ENCODE data around the gene HIF3A. TPM values are rescaled to one million over a fixed set of nuclear protein-coding genes. Genes with fewer than 3 reads are reported as not detected.

The HIF3A gene
- total RNA-seq, 2 experiments from 2014 or later = not detected

DNA sequence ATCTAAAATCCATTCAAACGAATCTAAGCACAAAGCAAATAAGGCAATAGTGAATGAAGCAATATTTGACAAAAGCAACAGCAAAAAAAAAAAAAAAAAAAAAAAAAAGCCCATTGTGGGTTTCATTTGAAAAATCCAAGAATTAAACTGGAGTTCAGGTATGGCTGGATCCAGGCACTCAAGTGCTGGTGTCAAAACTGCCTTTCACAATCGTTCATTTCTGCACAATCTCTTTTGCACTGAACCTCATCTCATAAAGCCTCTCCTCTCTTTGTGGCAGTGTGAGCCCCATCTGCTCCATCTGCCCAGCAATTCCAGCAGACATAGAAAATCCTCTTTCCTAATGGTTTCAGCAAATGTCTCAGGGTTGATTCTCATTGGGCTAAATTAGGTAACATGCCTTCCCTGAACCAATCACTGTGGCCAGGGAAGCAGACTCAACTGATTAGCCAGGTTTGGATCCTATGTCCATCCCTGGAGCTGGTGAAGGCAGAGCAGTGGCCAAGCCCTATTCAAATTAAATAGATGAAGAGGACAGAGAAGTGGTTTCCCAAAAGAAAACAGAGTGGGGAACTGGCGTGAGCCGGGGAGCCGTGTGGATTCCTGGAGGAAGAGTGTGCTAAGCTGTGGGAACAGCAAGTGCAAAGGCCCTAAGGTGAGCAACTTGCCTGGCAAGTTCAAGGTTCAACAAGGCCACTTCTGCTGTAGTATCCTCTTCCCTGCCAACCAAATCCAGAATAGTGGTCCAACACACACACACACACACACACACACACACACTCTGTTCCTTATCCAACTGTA, 1.2 kb upstream of the HIF3A start:
- ChIA-PET CTCF (interaction anchor here (0.7 to 0.8 kb wide), 4 partner anchors 60 to 280 kb away, joined by 3 to 4 read pairs (median 3); no protein-coding TSS in a partner anchor), POLR2A (interaction anchor here (0.5 to 0.6 kb wide), 2 partner anchors 30 to 338 kb away, joined by 4 to 7 read pairs; no protein-coding TSS in a partner anchor)
- DNase-seq (no peak), ATAC-seq (no peak)
- Mint-ChIP-seq H3K27ac (no peak overlapping the region), H3K36me3 (ENCODE audit: low read depth) (no peaks in the 10 kb centered on the region), H3K4me3 (no peak overlapping the region), H3K27me3 (peaks cover 20% of the 10 kb centered on the region), H3K9me3 (ENCODE audit: low read depth) (no peaks in the 10 kb centered on the region), H3K4me1 (no peaks in the 10 kb centered on the region)
- intact Hi-C loops (cut with DNase I, micrococcal nuclease) = no loop called here

DNA sequence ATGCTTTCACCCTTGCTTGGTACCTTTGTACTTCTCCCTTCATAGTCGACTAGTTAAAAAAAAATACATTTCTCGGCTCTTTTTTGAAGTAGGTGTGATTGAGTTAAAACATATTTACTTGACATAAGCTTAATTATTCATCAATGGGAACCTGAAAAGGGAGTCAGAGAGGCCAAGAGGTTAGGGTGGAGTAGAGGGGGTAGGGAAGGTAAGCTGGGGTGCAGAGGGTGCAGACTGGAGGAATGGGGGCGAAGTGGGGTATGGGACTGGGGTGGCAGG, 701 bp upstream of the HIF3A start:
- H3K36me3 Mint-ChIP-seq (ENCODE audit: low read depth) = no peaks in the 10 kb centered on the region
- ChIA-PET CTCF (interaction anchor here (0.7 to 0.8 kb wide), 4 partner anchors 59 to 279 kb away, joined by 3 to 4 read pairs (median 3); no protein-coding TSS in a partner anchor), POLR2A (interaction anchor here (0.5 to 0.6 kb wide), 2 partner anchors 31 to 339 kb away, joined by 4 to 7 read pairs; no protein-coding TSS in a partner anchor)
- no peak overlapping the region for H3K4me3 Mint-ChIP-seq
- H3K27ac Mint-ChIP-seq = no peak overlapping the region
- DNase-seq (no peak), ATAC-seq (no peak)
- intact Hi-C loops (cut with DNase I, micrococcal nuclease) = no loop called here
- H3K9me3 Mint-ChIP-seq (ENCODE audit: low read depth) = no peaks in the 10 kb centered on the region
- peaks cover 20% of the 10 kb centered on the region for H3K27me3 Mint-ChIP-seq
- no peaks in the 10 kb centered on the region for H3K4me1 Mint-ChIP-seq

DNA sequence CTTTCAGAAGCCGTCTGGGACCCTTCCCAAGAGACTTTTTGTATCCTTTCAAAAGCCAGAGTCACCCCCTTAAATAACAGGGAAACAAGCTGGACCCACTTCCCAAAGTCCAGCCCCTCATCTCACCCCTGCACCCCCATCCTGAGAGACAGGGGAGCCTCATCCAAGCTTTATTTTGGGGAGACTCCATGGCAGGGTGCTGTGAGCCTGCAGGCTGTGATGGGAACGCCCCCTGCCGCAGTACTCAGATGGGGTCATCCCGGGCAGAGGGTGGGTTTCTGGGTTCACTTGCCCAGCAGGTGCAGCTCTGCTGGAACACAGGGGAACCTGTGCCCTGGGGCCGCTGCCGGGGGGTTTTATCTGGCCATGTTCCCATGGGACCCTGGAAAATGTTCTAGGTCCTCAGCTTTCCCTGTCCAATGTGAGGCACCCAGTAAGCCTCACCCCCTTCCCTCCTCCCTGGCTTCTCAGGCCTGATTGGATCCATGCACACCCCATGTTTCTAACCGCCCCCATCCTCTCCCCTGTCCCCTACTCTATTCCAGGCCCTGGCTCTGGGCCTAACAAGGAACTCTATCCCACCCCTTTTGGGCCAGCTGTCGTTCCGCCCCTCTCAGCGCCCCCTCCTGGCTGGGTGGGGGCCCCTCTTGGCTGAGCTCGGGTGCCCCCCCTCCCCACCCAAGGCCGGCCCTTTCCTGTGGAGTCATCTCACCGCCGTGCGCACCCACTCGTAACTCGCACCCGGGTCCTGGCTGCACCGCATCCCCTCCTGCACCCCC, 1.0 kb downstream of the HIF3A start:
- Mint-ChIP-seq H3K27me3 (peaks cover 20% of the 10 kb centered on the region), H3K27ac (no peak overlapping the region), H3K4me1 (no peaks in the 10 kb centered on the region), H3K9me3 (ENCODE audit: low read depth) (no peaks in the 10 kb centered on the region), H3K36me3 (ENCODE audit: low read depth) (no peaks in the 10 kb centered on the region), H3K4me3 (no peak overlapping the region)
- ChIA-PET CTCF (no interaction called here), POLR2A (no interaction called here)
- DNase-seq (no peak), ATAC-seq (no peak)
- intact Hi-C loops (cut with DNase I, micrococcal nuclease) = no loop called here

DNA sequence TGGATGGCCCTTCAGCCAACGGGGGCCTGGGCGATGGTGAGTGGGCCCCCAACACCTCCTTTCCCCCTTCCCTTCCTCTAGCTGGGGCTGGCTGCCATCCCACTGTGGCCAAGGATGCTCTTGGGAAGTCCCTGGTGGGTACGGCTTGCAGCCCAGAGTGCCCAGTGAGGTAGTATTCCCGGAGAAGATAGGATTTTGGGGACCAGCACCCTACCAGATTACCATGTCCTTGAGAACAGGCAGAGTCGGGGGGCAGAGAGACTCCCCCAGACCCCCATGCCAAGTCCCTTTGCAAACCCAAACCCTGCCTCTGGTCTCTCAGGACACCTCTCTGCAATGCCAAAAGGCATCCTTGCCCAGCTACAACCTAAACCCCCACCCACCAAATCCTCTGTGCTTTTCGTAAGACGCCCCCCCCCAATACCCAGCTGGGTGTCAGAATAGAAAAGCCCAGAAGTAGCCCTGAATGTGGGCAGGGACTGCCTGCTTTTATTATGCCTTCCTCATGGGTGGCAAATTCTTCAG, 1.7 kb downstream of the HIF3A start:
- ATAC-seq = no peak
- Mint-ChIP-seq H3K4me3 (no peak overlapping the region), H3K27me3 (peaks cover 20% of the 10 kb centered on the region), H3K36me3 (ENCODE audit: low read depth) (no peaks in the 10 kb centered on the region), H3K9me3 (ENCODE audit: low read depth) (no peaks in the 10 kb centered on the region), H3K27ac (no peak overlapping the region), H3K4me1 (no peaks in the 10 kb centered on the region)
- ChIA-PET CTCF (no interaction called here), POLR2A (no interaction called here)
- intact Hi-C loops (cut with DNase I, micrococcal nuclease) = no loop called here
- no peak for DNase-seq

DNA sequence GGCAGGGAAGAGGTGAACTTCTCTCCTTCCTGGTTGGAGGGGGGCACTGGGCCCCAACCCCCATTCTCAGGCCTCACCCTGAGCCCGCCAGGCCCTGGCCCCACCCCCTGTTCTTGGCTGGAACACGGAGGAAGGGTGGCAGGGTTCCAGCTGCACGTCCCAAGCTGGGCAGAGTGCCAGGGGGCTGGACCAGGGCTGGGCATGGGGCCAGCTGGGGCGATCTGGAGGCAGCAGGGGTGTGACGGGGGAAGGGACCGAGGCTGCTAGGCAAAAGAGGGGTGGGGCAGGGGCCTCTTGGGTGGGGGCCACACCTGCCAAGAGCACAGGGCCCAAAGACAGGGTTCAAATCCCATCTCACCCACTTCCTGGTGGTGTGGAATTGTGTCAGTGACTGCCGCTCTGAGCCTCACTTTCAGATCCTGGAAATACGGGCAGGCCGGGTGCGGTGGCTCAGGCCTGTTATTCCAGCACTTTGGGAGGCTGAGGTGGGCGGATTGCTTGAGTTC, 2.2 kb downstream of the HIF3A start:
- H3K36me3 Mint-ChIP-seq (ENCODE audit: low read depth) = no peaks in the 10 kb centered on the region
- H3K9me3 Mint-ChIP-seq (ENCODE audit: low read depth) = no peaks in the 10 kb centered on the region
- DNase-seq (no peak), ATAC-seq (no peak)
- no peak overlapping the region for H3K4me3 Mint-ChIP-seq
- no peak overlapping the region for H3K27ac Mint-ChIP-seq
- POLR2A ChIA-PET = interaction anchor here (0.6 kb wide), 1 partner anchor 831 kb away, joined by 5 read pairs; the partner anchor contains the start of gene FOSB
- peaks cover 20% of the 10 kb centered on the region for H3K27me3 Mint-ChIP-seq
- no peaks in the 10 kb centered on the region for H3K4me1 Mint-ChIP-seq
- intact Hi-C loops (cut with DNase I, micrococcal nuclease) = no loop called here
- CTCF ChIA-PET = no interaction called here

DNA sequence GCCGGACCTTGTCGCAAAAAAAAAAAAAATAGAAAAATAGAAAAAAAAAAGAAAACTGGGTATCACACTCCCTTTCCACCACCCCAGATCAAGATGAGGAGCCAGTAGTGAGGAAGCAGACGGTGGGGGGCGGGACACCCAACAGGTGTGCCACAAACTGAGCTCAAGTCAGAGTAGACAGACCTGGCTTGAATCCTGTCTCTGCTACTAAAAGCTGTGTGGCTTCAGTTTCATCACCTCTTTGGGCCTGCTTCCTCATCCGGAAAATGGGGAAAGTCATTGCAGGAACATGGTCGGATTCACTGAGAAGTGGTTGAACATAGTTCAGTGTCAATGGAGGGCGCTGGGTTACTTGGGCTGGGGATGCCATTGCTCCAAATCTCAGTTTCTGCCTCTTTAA, 2.9 kb downstream of the HIF3A start:
- Mint-ChIP-seq H3K27me3 (peaks cover 18% of the 10 kb centered on the region), H3K4me1 (no peaks in the 10 kb centered on the region), H3K4me3 (no peak overlapping the region), H3K36me3 (ENCODE audit: low read depth) (no peaks in the 10 kb centered on the region), H3K9me3 (ENCODE audit: low read depth) (no peaks in the 10 kb centered on the region), H3K27ac (no peak overlapping the region)
- ATAC-seq (no peak), DNase-seq (no peak)
- POLR2A ChIA-PET = no interaction called here
- CTCF ChIA-PET = interaction anchor here (0.7 kb wide), 1 partner anchor 109 kb away, joined by 4 read pairs; no protein-coding TSS in a partner anchor
- intact Hi-C loops (cut with DNase I, micrococcal nuclease) = no loop called here

DNA sequence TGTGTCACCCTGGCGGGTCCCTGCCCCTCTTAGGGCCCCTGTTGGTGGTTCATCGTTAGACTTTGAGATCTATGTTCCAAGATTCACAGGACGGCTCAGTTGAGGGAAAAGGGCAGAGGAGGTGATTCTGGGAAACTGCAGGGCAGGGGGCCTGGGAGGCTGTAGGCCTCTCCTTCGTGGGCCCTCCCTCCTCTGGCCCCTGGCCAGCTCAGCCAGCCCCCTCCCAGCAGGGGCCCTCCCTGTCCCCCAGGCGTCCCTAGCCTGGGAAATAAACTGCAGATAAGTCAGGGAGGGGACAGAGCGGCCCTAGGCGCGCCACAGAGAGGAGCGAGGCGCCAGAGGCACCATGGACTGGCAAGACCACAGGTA, 6.5 kb downstream of the HIF3A start:
- intact Hi-C loops (cut with DNase I, micrococcal nuclease) = no loop called here
- ChIA-PET POLR2A (no interaction called here), CTCF (interaction anchor here (0.6 to 0.9 kb wide), 2 partner anchors 24 to 292 kb away, joined by 3 read pairs; no protein-coding TSS in a partner anchor)
- Mint-ChIP-seq H3K36me3 (ENCODE audit: low read depth) (peaks cover 2% of the 10 kb centered on the region), H3K4me1 (no peaks in the 10 kb centered on the region), H3K9me3 (ENCODE audit: low read depth) (peaks cover 10% of the 10 kb centered on the region), H3K27me3 (no peaks in the 10 kb centered on the region), H3K27ac (no peak overlapping the region), H3K4me3 (no peak overlapping the region)
- ATAC-seq (no peak), DNase-seq (no peak)

DNA sequence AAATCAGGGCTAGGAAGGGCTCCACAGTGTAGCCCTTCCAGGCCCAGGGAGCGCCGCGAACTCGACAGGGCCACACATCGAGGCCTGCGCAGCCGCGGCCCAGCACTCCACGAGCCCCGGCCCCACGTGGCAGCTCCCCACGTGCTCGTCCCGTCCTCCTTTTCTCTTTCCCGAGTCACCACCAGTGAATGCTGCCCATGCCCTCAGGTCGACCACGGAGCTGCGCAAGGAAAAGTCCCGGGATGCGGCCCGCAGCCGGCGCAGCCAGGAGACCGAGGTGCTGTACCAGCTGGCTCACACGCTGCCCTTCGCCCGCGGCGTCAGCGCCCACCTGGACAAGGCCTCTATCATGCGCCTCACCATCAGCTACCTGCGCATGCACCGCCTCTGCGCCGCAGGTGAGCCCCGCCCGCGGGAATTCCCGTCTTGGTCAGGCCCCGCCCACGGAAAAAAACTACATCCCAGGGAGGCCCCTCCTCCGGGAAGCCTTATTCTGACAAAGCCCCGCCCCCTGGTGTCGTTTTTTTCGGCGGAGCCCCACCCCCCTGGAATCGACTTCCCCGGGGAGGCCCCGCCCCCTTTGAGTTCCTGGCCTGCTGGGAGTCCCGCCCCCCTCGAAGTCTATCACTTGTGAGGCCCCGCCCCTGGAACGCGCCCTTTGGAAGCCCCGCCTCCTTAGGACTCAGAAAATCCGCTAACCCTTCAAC, 7.0 kb downstream of the HIF3A start:
- H3K27ac Mint-ChIP-seq = no peak overlapping the region
- ATAC-seq (peak; percentile 30), DNase-seq (peak; percentile 40)
- H3K9me3 Mint-ChIP-seq (ENCODE audit: low read depth) = peaks cover 10% of the 10 kb centered on the region
- no peaks in the 10 kb centered on the region for H3K4me1 Mint-ChIP-seq
- peaks cover 2% of the 10 kb centered on the region for H3K36me3 Mint-ChIP-seq (ENCODE audit: low read depth)
- H3K4me3 Mint-ChIP-seq = no peak overlapping the region
- ChIA-PET CTCF (interaction anchor here (0.6 to 0.9 kb wide), 2 partner anchors 24 to 293 kb away, joined by 3 read pairs; no protein-coding TSS in a partner anchor), POLR2A (no interaction called here)
- intact Hi-C loops (cut with DNase I, micrococcal nuclease) = no loop called here
- H3K27me3 Mint-ChIP-seq = no peaks in the 10 kb centered on the region

DNA sequence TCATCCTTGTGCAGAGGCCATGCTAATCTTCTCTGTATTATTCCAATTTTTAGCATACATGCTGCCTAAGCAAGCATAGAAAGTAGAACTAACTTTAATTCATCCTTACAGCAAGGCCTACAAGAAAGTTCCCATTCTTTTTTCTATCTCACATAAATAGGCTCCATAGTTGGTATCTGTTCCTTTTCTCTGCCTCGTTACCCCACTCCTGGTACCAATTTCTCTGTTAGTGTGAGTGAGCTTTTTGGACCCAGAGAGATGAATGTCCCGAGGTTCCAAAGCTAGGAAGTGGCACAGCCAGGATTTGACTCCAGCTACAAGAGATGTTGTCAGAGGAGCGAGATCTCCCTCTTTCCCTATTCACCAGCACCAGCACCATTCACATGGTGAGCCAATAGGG, 9.7 kb downstream of the HIF3A start:
- ChIA-PET POLR2A (interaction anchor here (0.6 kb wide), 1 partner anchor 117 kb away, joined by 10 read pairs; no protein-coding TSS in a partner anchor), CTCF (interaction anchor here (0.6 kb wide), 1 partner anchor 182 kb away, joined by 3 read pairs; no protein-coding TSS in a partner anchor)
- Mint-ChIP-seq H3K36me3 (ENCODE audit: low read depth) (peaks cover 2% of the 10 kb centered on the region), H3K27ac (no peak overlapping the region), H3K27me3 (no peaks in the 10 kb centered on the region), H3K4me1 (no peaks in the 10 kb centered on the region), H3K9me3 (ENCODE audit: low read depth) (peaks cover 10% of the 10 kb centered on the region), H3K4me3 (no peak overlapping the region)
- ATAC-seq (no peak), DNase-seq (no peak)
- intact Hi-C loops (cut with DNase I, micrococcal nuclease) = no loop called here

DNA sequence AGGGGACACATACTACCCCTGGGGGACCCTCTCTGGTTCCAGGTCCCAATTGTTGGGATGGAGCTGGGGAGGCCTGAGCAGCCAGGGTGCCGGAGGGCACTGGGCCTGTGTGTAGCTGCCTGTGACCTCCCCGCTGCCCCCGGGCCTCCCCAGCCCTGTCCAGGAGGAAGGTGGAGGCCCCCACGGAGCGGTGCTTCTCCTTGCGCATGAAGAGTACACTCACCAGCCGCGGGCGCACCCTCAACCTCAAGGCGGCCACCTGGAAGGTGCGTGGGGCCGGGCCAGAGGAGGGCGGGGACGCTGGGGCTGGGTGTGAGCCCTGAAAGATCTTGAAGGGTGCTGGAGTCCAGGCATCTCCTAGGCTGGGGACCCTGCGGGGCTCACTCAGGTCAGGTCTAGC, 11.7 kb downstream of the HIF3A start:
- Mint-ChIP-seq H3K36me3 (ENCODE audit: low read depth) (peaks cover 2% of the 10 kb centered on the region), H3K9me3 (ENCODE audit: low read depth) (peaks cover 10% of the 10 kb centered on the region), H3K27me3 (no peaks in the 10 kb centered on the region), H3K27ac (no peak overlapping the region), H3K4me3 (no peak overlapping the region), H3K4me1 (no peaks in the 10 kb centered on the region)
- ATAC-seq (no peak), DNase-seq (no peak)
- ChIA-PET CTCF (interaction anchor here (0.5 kb wide), 1 partner anchor 479 kb away, joined by 3 read pairs; no protein-coding TSS in a partner anchor), POLR2A (no interaction called here)
- intact Hi-C loops (cut with DNase I, micrococcal nuclease) = no loop called here

DNA sequence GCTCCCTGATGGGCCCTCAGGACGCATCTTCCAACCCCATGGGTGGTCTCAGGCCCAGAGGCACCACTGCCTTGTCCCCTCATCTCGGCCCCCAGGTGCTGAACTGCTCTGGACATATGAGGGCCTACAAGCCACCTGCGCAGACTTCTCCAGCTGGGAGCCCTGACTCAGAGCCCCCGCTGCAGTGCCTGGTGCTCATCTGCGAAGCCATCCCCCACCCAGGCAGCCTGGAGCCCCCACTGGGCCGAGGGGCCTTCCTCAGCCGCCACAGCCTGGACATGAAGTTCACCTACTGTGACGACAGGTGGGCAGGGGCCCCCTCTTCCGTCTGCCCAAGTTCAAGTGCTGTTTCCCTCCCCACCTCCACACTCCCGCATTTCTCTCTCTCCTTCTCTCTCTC, 12.2 kb downstream of the HIF3A start:
- Mint-ChIP-seq H3K27ac (no peak overlapping the region), H3K4me1 (no peaks in the 10 kb centered on the region), H3K27me3 (no peaks in the 10 kb centered on the region), H3K4me3 (no peak overlapping the region), H3K36me3 (ENCODE audit: low read depth) (peaks cover 2% of the 10 kb centered on the region), H3K9me3 (ENCODE audit: low read depth) (peaks cover 10% of the 10 kb centered on the region)
- ATAC-seq = no peak
- no peak for DNase-seq
- intact Hi-C loops (cut with DNase I, micrococcal nuclease) = no loop called here
- CTCF ChIA-PET = no interaction called here
- POLR2A ChIA-PET = no interaction called here
